Measurements from ENCODE around the gene MKRN1. TPM values are rescaled to one million over a fixed set of nuclear protein-coding genes. Genes with fewer than 3 reads are reported as not detected.
"Not testable (repeated sequence)": the region's sequence is repeated elsewhere in the genome, so short reads cannot be mapped to it uniquely, and the experiment has no call there.

Gene MKRN1
- total RNA-seq, 2 experiments from 2014 or later: 97.2 to 105 TPM

DNA sequence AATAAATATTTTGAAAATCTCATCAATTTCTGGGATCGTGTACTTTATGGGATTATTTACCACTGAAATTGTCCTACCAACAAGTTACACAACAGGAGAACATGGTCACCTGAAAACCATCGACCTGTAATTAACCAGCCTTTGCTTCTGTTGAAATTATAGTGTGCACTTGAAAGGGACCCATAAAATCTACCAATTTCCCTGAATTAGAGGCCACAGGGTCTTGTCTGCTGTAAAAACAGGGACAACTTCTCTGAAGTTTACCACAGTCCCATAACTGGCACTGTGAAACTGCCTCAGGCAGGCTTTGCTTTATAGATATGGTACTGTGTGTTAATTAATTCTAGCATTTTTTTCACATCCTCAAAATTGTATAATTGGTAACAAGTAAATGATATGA, 37.8 kb downstream of the MKRN1 start:
- Mint-ChIP-seq H3K9me3 (no peaks in the 10 kb centered on the region), H3K27me3 (no peaks in the 10 kb centered on the region), H3K27ac (no peak overlapping the region), H3K4me1 (peaks cover 1% of the 10 kb centered on the region), H3K36me3 (no peaks in the 10 kb centered on the region), H3K4me3 (no peak overlapping the region)
- no peak for DNase-seq
- ATAC-seq (ENCODE audit: low read depth): no peak
- POLR2A ChIA-PET: no interaction called here

DNA sequence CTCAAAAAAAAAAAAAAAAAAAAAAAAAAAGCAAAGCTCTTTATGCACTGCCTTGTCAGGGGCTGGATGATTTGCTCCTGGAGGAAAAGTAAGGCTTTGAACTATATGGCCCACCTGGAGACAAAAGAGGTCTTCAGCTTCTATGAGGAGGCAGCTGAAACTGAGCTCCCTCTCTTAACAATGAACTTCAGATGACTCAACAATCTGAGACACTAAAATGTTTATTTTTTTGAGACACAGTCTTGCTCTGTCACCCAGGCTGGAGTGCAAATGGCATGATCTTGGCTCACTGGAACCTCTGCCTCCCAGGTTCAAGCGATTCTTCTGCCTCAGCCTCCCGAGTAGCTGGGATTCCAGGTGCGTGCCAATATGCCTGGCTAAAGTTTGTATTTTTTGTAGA, 38.7 kb downstream of the MKRN1 start:
- H3K36me3 Mint-ChIP-seq: no peaks in the 10 kb centered on the region
- no peak overlapping the region for H3K4me3 Mint-ChIP-seq
- ATAC-seq (ENCODE audit: low read depth) (no peak), DNase-seq (no peak)
- peaks cover 1% of the 10 kb centered on the region for H3K4me1 Mint-ChIP-seq
- no peaks in the 10 kb centered on the region for H3K27me3 Mint-ChIP-seq
- no peak overlapping the region for H3K27ac Mint-ChIP-seq
- POLR2A ChIA-PET: no interaction called here
- no peaks in the 10 kb centered on the region for H3K9me3 Mint-ChIP-seq

DNA sequence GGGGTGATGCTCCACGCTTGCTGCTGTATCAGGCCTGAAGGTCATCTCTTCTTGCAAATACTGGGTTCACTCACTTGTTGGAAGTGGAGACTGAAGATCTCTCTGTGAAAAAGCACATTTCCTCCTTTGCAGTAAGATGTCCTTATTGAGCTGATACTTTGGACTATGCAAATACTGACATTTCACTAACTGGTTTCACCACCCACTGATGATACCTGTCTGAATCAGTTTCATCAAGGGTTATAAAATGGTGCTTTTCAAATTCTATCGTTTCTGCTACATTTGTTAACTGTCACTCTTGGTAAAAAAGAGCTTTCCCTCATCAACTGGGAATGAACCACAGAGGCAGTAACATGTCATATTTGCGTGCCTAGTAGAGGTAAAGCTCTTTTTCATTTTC, 39.9 kb downstream of the MKRN1 start:
- POLR2A ChIA-PET: interaction anchor here (0.8 kb wide), 1 partner anchor 22 kb away, joined by 3 read pairs; no protein-coding TSS in a partner anchor

DNA sequence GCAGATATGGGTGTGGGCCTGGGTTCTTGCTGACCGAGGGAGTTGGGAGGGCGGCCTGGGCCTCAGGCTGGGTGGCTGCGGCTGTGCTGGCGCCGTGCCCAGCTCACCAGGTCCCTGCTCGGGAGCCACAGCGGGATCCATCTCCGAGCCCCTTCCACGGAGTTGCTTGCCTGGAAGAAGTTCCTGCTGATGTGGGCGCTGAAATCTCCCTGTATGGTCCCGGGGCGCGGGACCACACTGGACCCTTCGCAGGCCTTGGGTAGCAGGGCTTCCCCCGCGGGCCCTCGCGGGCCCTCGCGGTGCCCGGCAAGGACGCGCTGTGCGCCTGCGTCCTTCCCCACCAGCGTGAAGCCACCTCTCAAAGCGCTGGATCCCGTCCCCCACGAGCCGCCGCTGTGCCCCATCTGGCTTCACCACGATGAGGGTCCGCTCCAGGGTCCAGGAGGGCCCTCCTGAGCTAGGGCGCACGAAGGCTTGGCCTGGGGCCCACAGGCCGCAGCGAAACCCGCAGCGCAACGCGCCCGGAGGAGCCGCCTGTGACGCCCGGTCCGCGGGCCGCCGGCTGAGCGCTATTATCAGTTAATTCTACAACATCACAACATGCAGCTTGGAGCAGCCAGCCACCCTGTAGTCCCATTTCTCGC, 43.9 kb downstream of the MKRN1 start:
- Mint-ChIP-seq H3K27ac (no peak overlapping the region), H3K36me3 (no peaks in the 10 kb centered on the region), H3K4me1 (no peaks in the 10 kb centered on the region), H3K4me3 (no peak overlapping the region), H3K27me3 (no peaks in the 10 kb centered on the region), H3K9me3 (no peaks in the 10 kb centered on the region)
- no peak for DNase-seq
- ATAC-seq (ENCODE audit: low read depth): no peak
- POLR2A ChIA-PET: no interaction called here

More for the DNA sequence above, 39.9 kb downstream of the MKRN1 start:
- peaks cover 1% of the 10 kb centered on the region for H3K4me1 Mint-ChIP-seq
- no peaks in the 10 kb centered on the region for H3K27me3 Mint-ChIP-seq
- H3K9me3 Mint-ChIP-seq: no peaks in the 10 kb centered on the region
- H3K4me3 Mint-ChIP-seq: no peak overlapping the region
- H3K27ac Mint-ChIP-seq: no peak overlapping the region
- ATAC-seq (ENCODE audit: low read depth) (no peak), DNase-seq (no peak)
- no peaks in the 10 kb centered on the region for H3K36me3 Mint-ChIP-seq

DNA sequence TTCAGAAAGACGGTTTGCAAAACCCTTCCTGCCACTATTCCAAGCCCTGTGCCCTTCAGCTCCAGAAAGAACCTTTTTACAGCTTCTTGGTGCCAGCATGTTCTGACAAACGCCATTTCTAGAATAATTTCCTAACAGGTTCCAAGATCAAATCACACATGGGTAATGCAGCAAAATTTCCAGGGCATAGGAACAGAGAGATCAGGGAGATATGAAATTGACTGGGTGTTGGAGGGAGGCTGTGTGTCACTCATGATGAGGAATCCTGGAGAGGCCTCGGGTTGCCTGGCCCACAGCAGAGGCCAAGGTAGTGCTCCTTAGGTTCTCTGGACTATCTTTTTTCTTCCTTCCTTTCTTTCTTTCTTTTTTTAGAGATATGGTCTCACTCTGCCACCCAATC, 45.9 kb downstream of the MKRN1 start:
- H3K27ac Mint-ChIP-seq: no peak overlapping the region
- no peaks in the 10 kb centered on the region for H3K4me1 Mint-ChIP-seq
- H3K4me3 Mint-ChIP-seq: no peak overlapping the region
- no peaks in the 10 kb centered on the region for H3K36me3 Mint-ChIP-seq
- ATAC-seq (ENCODE audit: low read depth) (no peak), DNase-seq (no peak)
- H3K27me3 Mint-ChIP-seq: no peaks in the 10 kb centered on the region
- H3K9me3 Mint-ChIP-seq: no peaks in the 10 kb centered on the region
- POLR2A ChIA-PET: no interaction called here

DNA sequence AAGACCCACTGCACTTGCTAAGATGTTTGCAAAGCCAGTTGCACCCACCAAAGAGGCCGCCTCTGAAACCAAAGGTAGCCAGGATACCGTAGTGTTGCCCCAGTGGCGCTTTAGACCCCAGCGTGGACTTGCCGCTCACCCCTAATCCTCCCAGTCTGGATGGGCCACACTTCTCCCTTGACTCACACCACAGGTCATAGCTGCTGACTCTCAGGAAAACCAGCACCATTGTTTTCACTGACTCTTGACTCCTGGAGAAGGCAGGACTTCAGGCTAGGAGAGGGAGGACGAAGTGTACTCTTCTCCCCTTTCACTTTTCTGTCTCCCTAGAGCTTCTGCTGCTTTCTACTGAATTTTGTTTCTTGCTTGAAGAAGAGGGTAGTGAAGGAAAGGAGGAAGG, 53.2 kb downstream of the MKRN1 start:
- Mint-ChIP-seq H3K4me1 (no peaks in the 10 kb centered on the region), H3K27ac (no peak overlapping the region), H3K27me3 (no peaks in the 10 kb centered on the region), H3K9me3 (no peaks in the 10 kb centered on the region), H3K4me3 (no peak overlapping the region), H3K36me3 (peaks cover 8% of the 10 kb centered on the region)
- ATAC-seq (ENCODE audit: low read depth) (no peak), DNase-seq (no peak)
- POLR2A ChIA-PET: no interaction called here

DNA sequence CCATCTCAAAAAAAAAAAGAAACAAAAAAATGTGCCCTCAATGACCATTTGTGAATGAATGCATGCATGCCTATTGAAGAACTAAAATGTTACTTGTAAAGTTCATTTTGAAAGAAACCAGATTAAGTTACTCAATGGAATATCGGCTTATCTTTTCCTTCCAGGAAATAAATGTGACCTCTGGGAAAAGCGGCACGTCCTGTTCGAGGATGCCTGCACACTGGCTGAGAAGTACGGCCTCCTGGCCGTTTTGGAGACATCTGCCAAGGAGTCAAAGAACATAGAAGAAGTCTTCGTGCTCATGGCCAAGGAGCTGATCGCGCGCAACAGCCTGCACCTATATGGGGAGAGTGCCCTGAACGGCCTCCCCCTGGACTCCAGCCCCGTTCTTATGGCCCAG, 53.6 kb downstream of the MKRN1 start:
- H3K27ac Mint-ChIP-seq: no peak overlapping the region
- no peaks in the 10 kb centered on the region for H3K4me1 Mint-ChIP-seq
- ATAC-seq (ENCODE audit: low read depth): no peak
- DNase-seq: no peak
- no peaks in the 10 kb centered on the region for H3K9me3 Mint-ChIP-seq
- POLR2A ChIA-PET: no interaction called here
- H3K4me3 Mint-ChIP-seq: no peak overlapping the region
- H3K27me3 Mint-ChIP-seq: no peaks in the 10 kb centered on the region
- H3K36me3 Mint-ChIP-seq: peaks cover 8% of the 10 kb centered on the region

DNA sequence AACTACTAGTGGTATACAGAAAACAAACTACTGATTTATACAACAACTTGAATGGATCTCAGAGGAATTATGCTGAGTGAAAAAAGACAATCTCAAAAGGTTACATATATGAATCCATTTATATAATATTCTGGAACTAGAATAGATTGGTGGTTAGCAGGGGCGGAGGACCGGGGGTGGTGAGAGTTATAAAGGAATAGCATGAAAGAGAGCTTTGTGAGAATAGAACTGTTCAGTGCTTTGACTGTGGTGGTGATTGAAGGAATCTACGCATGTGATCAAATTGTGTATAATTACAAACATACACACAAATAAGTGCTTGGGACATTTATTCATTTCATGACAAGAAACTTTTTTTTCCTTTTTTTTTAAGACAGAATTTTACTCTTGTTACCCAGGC, 55.8 kb downstream of the MKRN1 start:
- no peaks in the 10 kb centered on the region for H3K4me1 Mint-ChIP-seq
- no peak overlapping the region for H3K27ac Mint-ChIP-seq
- H3K4me3 Mint-ChIP-seq: no peak overlapping the region
- DNase-seq: no peak
- no peak for ATAC-seq (ENCODE audit: low read depth)
- H3K36me3 Mint-ChIP-seq: peaks cover 10% of the 10 kb centered on the region
- no peaks in the 10 kb centered on the region for H3K27me3 Mint-ChIP-seq
- POLR2A ChIA-PET: no interaction called here
- H3K9me3 Mint-ChIP-seq: no peaks in the 10 kb centered on the region

DNA sequence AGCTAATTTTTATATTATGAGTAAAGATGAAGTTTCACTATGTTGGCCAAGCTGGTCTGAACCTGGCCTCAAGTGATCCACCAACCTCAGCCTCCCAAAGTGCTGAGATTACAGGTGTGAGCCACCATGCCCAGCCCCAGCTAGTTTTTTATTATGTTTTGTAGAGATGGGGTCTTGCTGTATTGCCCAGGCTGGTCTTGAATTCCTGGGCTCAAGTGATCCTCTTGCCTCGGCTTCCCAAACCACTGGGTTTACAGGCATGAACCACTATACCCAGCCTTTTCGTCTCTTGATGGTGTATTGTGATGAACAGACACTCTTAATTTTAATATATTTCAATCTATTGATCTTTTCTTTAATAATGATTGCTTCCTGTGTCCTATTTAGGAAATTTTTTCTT, 57.8 kb downstream of the MKRN1 start:
- Mint-ChIP-seq H3K36me3 (peaks cover 11% of the 10 kb centered on the region), H3K4me1 (peaks cover 5% of the 10 kb centered on the region), H3K27ac (no peak overlapping the region), H3K4me3 (no peak overlapping the region), H3K9me3 (no peaks in the 10 kb centered on the region), H3K27me3 (no peaks in the 10 kb centered on the region)
- DNase-seq (no peak), ATAC-seq (ENCODE audit: low read depth) (no peak)
- POLR2A ChIA-PET: no interaction called here

DNA sequence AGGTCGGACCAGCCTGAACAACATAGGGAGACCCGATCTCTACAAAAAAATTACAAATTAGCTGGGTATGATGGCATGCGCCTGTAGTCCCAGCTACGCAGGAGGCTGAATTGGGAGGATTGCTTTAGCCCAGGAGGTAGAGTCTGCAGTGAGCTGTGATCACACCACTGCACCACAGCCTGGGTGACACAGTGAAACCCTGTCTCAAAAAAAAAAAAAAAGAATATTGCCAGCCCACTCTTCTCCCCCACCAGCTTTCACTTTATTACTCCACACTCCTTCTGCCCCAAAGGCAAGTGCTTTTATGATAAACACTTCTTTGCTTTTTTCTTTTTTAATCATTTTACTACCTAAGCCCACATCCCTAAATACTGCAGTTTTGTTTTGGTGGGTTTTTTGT, 60.7 kb downstream of the MKRN1 start:
- Mint-ChIP-seq H3K4me3 (no peak overlapping the region), H3K36me3 (peaks cover 7% of the 10 kb centered on the region), H3K27me3 (no peaks in the 10 kb centered on the region), H3K9me3 (no peaks in the 10 kb centered on the region), H3K27ac (no peak overlapping the region), H3K4me1 (peaks cover 10% of the 10 kb centered on the region)
- POLR2A ChIA-PET: interaction anchor here (0.7 kb wide), 1 partner anchor 12 kb away, joined by 3 read pairs; no protein-coding TSS in a partner anchor
- DNase-seq (no peak), ATAC-seq (ENCODE audit: low read depth) (no peak)

DNA sequence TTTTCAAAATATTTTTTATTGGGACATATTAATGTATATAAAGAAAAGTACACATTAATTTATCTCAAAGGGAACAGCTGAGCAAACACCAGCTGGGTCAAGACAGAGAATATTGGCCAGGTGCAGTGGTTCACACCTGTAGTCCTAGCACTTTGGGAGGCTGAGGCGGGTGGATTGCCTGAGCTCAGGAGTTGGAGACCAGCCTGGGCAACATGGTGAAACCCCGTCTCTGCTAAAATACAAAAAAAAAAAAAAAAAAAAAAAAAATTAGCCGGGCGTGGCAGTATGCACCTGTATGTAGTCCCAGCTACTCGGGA, 61.2 kb downstream of the MKRN1 start:
- POLR2A ChIA-PET: interaction anchor here (0.5 to 0.7 kb wide), 2 partner anchors 9 to 12 kb away, joined by 3 read pairs; no protein-coding TSS in a partner anchor
- not testable (repeated sequence) for H3K36me3 Mint-ChIP-seq; H3K4me3 Mint-ChIP-seq; H3K27ac Mint-ChIP-seq; H3K4me1 Mint-ChIP-seq; H3K27me3 Mint-ChIP-seq; DNase-seq; ATAC-seq (ENCODE audit: low read depth); H3K9me3 Mint-ChIP-seq

DNA sequence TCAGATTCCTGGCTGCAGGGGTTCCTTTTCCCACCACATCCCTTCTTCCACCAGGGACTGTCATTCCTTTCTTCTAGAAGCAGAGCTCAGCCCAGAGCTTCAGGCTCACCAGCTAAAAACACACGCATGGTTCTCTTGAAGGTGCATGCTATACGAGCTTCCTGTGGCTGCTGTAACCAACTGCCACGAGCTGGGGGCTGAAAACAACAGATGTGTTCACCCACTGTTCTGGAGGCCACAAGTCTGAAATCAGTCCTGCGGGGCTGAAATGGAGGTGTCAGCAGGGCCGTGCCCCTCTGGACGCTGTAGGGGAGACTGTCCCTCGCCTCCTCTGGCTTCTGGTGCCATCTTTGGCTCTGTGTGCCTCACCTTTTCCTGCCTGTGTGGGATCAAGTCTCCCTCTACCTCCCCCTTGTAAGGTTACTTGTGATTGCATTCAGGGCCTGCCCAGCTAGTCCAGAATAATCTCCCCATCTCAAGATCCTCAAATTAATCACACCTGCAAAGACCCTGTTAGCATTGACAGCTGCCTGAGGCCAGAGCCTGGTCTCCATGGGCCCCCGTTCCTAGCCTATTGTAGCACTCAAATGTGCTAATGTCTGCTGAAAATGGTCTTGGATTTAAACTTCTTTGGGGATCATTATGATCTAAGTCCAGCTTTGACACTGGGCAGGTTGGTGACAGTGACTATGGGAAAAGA, 61.7 kb downstream of the MKRN1 start:
- Mint-ChIP-seq H3K27me3 (no peaks in the 10 kb centered on the region), H3K9me3 (peaks cover 1% of the 10 kb centered on the region), H3K4me1 (peaks cover 10% of the 10 kb centered on the region), H3K4me3 (peak overlapping the region; percentile 6), H3K36me3 (peaks cover 12% of the 10 kb centered on the region), H3K27ac (peak overlapping the region; percentile 80)
- peak; percentile 91 for ATAC-seq (ENCODE audit: low read depth)
- peak; percentile 39 for DNase-seq
- POLR2A ChIA-PET: interaction anchor here (0.5 to 2.2 kb wide), 3 partner anchors 9 to 887 kb away, joined by 3 to 10 read pairs (median 3); partner anchors contain the start of gene RAB19

DNA sequence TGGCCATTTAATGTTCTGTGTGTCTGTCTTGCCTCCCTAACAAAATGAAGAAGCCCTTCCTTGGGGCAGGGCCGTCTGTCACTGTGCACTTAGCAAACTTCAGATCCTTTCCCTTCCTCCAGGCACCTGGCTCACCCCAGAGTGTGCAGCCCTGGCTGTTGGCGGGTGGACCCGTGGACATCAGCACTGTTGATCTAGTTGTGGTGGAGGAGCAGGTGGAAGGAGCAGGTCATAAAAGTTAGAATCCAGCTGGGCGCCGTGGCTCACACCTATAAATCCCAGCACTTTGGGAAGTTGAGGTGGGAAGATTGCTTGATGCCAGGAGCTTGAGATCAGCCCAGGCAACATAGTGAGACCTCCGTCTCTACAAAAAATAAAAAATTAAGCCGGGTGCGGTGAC, 62.7 kb downstream of the MKRN1 start:
- Mint-ChIP-seq H3K4me3 (no peak overlapping the region), H3K4me1 (peaks cover 10% of the 10 kb centered on the region), H3K27ac (no peak overlapping the region), H3K9me3 (peaks cover 1% of the 10 kb centered on the region), H3K36me3 (peaks cover 15% of the 10 kb centered on the region), H3K27me3 (no peaks in the 10 kb centered on the region)
- no peak for DNase-seq
- POLR2A ChIA-PET: interaction anchor here (2.2 kb wide), 1 partner anchor 13 kb away, joined by 10 read pairs; the partner anchor contains the start of gene RAB19
- no peak for ATAC-seq (ENCODE audit: low read depth)

DNA sequence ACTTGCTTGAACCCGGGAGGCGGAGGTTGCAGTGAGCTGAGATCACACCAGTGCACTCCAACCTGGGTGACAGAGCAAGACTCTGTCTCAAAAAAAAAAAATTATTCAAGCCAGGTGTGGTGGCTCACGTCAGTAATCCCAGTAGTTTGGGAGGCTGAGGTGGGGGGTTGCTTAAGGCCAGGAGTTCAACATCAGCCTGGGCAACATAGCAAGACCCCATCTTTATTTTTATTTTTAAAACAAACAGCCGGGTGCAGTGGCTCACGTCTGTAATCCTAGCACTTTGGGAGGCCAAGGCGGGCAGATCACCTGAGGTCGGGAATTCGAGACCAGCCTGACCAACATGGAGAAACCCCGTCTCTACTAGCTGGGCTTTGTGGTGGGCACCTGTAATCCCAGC, 63.5 kb downstream of the MKRN1 start:
- H3K4me1 Mint-ChIP-seq; H3K27ac Mint-ChIP-seq; DNase-seq; H3K27me3 Mint-ChIP-seq; H3K9me3 Mint-ChIP-seq; ATAC-seq (ENCODE audit: low read depth); H3K4me3 Mint-ChIP-seq: not testable (repeated sequence)
- H3K36me3 Mint-ChIP-seq: peaks cover 15% of the 10 kb centered on the region
- POLR2A ChIA-PET: interaction anchor here (2.2 kb wide), 1 partner anchor 12 kb away, joined by 10 read pairs; the partner anchor contains the start of gene RAB19

Data from activated naive CD8-positive, alpha-beta T cell treated with anti-CD3 and anti-CD28 coated beads, Interleukin-2, amount 10 ng/mL, durations not matched to agents 7 days and 5 days (primary cell).